HG02884 (cell line): Measurements from ENCODE around the gene HDHD3.
"Not testable (repeated sequence)": the region's sequence is repeated elsewhere in the genome, so short reads cannot be mapped to it uniquely, and the experiment has no call there.

ENCODE experiments used
- ATAC-seq: cut with Tn5 transposase; IDR thresholded peaks from one replicate; pipeline ENCODE4 v1.9.1; 2021; ENCODE audit warnings: mild to moderate bottlenecking, moderate library complexity; ENCODE audit not compliant: unreplicated experiment

Gene HDHD3, protein sequence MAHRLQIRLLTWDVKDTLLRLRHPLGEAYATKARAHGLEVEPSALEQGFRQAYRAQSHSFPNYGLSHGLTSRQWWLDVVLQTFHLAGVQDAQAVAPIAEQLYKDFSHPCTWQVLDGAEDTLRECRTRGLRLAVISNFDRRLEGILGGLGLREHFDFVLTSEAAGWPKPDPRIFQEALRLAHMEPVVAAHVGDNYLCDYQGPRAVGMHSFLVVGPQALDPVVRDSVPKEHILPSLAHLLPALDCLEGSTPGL

DNA sequence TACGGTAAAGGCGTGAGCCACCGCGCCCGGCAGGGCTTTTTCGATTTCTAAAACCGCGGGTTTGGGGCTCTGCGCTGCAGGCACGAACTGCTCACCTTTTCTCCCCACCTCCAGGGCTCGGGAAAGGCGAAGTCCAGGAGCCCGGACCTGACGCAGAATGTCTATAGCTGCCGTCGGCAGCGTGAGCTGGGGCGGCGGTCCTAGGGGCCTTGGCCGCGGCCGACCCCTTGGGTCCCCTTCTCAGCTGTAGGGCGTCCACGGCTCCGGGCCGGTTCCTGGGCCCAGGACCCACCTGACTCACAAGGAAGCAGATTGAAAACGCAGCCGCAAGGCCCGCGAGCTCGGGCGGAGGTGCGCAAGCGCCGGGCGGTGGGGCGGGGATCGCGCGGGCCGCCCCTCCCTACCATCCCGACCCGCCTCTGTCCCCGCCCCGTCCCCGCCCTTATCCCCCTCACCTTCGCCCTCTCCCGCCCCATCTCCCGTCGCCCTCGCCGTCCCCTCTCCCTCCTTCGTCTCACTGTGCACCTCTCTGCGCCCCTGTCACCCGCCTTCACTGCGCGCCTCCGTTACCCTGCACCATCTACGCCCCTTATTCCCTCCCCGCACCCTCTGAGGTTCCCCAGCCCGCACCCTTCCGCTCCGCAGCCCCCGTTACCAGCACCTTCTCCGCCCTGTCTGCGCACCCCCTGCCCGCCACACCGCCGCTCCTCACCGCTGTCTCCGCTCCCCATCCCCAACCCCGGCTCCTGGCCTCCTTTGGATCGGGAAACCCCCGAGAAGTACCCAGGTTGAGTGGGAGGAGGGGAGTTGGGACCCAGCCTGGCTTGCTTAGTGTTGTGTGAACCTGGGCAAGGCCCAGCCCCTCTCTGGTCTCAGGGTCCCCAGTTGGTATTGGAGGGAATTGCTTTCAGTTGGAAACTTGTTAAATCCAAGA is at the start of gene HDHD3:
Gene HDHD3, minus strand, starts transcription at position 353 of the 934 bp plus-strand sequence. CDS start 2,632 bp downstream, outside the sequence.
- ATAC-seq, result peak; percentile 72

GRCh38 chr9:113425072-113425471 is 48.3 kb upstream of the HDHD3 start:
- ATAC-seq, result no peak

- no peak for ATAC-seq
These were observed 44.9 kb upstream of the HDHD3 start for GRCh38 chr9:113421726-113422125.

DNA sequence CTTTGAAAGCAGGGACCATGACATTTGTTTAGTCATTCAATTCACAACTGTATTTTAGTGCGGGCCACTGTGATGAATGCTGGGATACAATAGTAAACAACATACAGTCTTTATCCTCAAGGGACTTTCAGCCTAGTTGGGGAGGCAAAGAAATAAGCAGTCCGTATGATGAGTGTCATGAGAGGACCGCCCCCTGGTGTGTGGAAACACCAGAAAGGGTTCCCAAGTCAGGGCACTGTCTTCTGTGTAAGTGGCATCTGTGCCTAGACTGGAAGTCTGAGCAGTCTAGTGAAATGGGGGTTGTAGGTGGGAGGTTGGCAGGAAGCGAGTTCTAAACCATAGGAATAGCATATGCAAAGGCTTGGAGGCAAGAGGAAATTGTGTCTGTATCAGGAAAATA is 40.6 kb upstream of the HDHD3 start:
- ATAC-seq, result no peak

DNA sequence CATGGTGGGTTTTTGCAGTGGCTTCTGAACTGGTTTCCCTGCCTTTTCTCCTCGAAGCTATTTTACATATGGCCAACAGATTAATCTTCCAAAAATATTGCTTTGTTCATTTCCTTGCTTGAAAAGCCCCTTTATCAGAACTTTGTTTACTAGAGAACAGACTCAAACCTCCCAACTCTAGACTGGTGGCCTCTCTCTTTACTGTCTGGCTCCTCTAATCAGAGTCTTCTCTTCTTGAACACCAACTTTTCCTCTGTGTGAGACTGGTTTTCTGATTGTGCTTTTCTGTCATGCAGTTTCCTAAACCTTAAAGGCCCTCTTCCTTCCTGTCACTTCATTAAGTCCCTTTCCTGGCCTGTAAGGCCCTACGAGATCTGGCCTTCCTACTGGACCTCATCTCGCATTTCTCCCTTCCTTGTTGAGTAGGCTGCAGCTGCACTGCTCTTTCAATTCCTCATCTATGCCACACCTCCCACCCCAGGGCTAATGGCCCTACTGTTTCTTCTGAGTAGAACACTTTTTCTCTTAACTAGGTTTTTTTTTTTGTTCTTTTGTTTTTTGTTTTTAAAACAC is 39.4 kb upstream of the HDHD3 start:
- ATAC-seq, result peak; percentile 95

- peak; percentile 87 for ATAC-seq
These were observed 33.5 kb upstream of the HDHD3 start, which contains the start of the genes C9orf43 and POLE3 for GRCh38 chr9:113410207-113410864. Gene C9orf43, plus strand, starts transcription at chr9:113410747. Its CDS starts 2,747 bp downstream, at chr9:113413494. Gene POLE3, minus strand, starts transcription at chr9:113410675. Its CDS starts 382 bp downstream, at chr9:113410293.

DNA sequence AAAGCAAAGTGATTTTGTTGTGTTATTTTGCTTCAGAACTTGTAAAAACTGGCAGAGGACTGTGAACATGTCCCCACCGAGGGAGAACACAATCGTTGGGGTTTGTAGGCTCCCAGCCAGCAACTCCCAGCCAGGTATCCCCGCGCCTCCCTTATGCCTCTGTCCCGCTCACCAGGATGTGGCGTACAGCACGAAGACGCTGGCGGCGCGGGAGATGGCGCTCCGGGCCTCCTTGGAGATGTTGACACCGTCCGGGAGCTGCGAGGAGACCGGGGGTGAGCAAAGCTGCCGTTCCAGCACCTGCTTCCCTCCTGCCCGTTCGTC is 33.1 kb upstream of the HDHD3 start:
- no peak for ATAC-seq

DNA sequence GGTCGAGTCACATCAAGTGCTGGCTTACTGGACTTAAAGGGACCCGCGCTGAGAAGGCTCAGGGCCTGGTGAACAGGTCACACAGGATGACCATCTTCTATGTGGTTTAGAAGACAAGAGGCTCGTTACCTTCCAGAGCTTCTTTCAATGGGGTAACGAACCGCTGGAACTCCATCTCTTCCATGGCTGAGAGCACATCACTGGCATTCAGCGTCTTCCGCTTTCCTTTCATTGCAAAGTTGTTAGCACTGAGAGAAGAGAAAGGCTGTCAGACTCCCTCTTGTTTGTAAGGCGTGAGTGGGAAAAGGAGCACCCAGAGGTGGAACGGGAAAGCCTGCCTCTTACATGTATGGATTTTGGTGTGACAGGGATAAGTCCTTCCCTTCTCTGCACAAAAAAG is 32.7 kb upstream of the HDHD3 start:
- ATAC-seq, result no peak

DNA sequence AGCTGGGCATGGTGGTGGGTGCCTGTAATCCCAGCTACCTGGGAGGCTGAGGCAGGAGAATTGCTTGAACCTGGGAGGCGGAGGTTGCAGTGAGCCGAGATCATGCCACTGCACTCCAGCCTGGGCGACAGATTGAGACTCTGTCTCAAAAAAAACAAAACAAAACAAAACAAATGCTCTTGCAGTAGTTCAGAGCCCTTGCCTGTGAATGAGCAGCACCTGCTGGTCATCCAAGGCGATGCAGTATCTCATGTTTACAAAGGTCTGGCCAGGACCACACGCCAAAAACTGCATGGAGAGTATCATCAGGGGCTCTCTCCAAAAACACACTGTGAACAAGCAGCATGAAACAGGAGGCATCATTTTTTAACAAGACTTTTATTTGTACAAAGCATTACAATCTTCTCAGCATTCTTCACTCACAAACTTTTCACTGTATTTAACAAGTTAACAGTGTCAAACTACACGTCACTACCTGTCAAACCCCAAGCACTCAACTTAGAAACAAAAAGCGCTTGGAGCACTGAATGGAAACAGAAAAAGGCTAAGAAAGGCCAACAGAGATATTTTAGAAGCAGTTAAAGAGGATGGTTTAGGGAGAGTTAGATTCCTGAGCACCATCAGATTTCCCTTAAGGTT is 30.2 kb upstream of the HDHD3 start:
- peak; percentile 30 for ATAC-seq

DNA sequence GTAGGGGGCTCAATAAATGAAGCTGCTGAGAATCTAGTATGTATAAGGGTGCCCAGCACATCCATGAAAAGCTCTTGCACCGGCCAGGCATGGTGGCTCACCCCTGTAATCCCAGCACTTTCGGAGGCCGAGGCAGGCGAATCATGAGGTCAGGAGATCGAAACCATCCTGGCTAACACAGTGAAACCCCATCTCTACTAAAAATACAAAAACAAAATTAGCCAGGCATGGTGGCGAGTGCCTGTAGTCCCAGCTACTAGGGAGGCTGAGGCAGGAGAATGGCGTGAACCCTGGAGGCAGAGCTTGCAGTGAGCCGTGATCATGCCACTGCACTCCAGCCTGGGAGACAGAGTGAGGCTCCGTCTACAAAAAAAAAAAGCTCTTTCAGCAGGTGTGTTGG is 29.6 kb upstream of the HDHD3 start:
- not testable (repeated sequence) for ATAC-seq

- ATAC-seq, result no peak
These were observed 26.9 kb upstream of the HDHD3 start for GRCh38 chr9:113403646-113404045.

DNA sequence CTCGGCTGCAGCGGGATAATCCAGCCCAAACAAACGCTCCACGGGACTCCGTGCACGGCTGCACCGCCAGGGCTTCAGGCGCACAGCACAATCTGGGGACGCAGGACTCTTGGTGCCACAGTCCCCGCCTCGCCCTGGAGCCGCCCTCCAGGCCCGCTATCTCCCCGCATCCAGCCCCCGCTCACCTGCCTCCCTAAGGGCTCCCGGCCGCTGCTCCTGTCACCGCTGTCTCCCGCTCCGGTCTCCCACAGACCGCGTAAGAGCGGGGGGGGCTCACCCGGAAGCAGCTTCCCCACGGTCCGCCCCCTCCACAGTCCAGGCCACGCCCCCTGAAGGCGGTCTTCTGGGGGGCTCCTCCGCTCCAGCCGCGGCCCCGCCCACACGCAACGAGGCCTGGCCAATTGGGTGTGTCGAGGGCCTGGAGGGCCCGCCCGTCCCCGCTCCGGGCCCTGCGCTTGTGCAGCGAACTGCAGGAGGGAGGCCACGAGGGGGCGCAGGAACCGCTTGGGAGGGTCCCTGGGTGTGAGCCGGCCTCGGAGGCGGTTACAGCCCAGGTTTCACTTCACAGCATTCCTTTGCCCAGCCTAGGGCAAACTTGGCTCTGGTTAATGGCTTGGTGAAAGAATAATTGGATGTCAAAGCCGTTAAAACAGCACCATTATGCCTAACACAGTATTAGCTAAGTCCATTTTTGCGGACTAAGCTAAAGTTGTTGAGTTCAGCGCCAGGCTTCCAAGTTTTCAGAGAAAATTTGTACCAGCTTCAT is 24.4 kb upstream of the HDHD3 start, which contains the start of gene ALAD:
Gene ALAD, minus strand, starts transcription at position 258 of the 766 bp plus-strand sequence. CDS start 7,725 bp downstream, outside the sequence.
- ATAC-seq, result peak; percentile 89

GRCh38 chr9:113399646-113400200 is 22.9 kb upstream of the HDHD3 start:
- ATAC-seq, result no peak

- no peak for ATAC-seq
These were observed 22.0 kb upstream of the HDHD3 start for GRCh38 chr9:113398796-113399195.

- ATAC-seq, result no peak
These were observed 20.4 kb upstream of the HDHD3 start for GRCh38 chr9:113397203-113397631.

DNA sequence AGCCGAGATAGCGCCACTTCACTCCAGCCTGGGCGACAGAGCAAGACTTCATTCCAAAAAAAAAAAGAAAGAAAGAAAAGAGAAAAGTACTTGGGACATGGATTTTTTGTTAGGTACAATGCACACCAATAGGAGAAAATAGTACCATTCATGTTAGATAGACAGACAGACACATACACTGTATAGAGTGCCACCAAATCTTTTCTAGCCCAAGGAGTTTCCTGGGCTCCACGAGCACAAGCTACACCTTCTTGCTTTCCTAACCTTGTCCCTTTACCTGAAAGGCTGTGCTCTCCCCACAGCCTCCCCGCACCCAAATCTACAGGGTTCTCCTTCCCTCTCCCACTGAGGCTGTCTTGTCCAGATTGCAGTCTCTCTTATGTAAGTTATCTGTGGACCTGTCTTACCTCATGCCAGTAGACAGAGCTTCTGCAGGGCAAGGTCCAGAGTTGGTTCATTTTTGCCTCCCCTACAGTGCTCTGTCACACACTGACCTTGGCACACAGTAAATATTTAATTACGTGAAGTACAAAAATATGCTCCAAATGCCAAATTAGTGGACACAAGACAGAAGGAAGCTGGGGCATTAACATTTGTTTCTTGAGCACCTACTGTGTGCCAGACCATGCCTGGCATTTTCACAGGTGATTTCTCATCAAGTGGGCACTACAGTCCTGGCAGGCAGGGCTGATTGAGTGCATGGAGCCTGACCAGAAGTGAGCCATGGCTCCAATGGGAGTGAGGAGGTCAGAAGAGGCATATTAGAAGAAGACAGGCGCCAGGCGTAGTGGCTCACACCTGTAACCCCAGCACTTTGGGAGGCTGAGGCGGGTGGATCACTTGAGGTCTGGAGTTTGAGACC is 18.4 kb upstream of the HDHD3 start:
- ATAC-seq, result no peak

GRCh38 chr9:113393281-113393680 is 16.5 kb upstream of the HDHD3 start:
- no peak for ATAC-seq

GRCh38 chr9:113391917-113392316 is 15.1 kb upstream of the HDHD3 start:
- no peak for ATAC-seq
